ENCODE data around the gene PGF.
A peak's percentile ranks its signal among the peaks of the same experiment; 100 is the strongest.
"Not testable (repeated sequence)": the region's sequence is repeated elsewhere in the genome, so short reads cannot be mapped to it uniquely, and the experiment has no call there.

Gene PGF

DNA sequence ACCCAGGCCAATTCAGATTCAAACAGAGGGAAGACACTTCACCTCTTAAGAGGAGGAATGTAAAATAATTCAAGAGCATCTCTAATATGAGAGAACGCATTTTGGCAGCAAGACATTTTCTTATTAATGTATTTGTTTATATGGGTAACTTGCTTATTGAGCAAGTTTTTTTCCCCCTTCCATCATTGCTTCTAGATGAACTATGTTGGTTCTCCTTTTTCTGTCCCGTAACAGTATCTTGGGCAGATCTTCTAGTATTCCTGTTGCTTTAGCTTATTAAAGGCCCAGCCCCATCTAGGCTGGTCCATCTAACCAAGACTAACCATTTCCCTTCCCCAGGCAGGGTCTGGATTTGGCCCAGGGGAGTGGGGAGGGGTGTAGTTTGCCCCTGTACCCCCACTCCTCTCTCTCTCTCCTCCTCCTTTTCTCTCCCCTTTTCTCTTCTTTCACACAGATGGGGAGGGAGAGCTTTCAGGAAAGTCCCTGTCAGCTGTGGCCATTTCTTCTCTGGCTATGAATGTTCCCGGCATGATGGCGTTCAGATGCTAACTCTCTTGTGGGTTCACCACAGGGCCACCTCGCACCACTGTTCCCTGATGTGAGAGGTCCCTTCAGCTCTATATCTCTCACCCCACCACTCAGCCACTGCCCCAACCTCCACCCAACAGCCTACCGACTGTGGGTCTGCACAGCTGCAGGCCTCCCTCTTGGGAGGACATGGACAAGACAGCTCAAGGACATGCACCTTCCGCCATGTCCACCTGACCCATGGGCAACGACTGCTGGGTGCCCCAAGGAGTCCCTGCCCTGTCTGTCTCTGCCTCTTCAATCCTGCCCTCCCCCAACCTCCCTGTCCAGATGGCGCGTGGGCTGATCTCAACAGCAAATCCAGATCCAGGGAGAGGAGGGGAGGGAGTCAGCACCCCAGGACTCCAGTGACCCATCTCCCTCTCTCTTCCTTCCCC is 16.6 kb downstream of the PGF start:
- DNase-seq, result no peak

DNA sequence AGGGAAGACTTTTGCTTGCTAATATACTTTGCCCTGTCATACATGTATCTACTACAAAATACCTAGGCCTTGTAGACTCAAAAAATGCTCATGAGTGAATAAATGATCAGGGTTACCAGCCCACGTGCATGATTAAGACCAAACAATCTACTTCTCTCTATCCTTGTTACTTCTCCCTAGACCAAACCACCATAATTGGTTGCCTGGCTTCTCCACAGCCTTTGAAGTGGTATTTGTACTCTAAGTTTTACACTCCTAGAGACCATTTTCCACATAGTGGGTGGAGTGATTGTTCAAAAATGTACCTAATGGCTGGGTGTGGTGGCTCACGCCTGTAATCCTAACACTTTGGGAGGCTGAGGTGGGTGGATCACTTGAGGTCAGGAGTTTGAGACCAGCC is 18.2 kb downstream of the PGF start:
- no peak for DNase-seq

DNA sequence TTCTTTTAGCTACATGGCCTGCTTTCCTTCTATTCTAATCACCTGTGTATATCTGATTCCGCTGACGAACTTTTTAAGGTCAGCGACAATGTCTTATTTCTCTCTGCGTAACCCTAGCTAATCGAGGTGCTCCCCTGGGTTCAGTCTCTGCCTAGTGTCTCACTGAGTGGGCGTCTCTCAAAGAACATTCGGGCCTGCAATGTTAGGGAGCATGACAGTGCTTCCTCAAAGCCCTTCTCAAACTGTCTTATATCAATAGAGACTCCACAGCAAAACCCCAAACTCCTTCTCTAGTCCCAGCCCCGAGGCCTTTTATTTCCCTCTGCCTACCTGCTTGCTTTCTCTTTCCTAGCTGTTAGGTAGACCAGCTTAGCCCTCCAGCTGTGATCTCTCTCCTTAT is 18.7 kb downstream of the PGF start:
- DNase-seq, result no peak

DNA sequence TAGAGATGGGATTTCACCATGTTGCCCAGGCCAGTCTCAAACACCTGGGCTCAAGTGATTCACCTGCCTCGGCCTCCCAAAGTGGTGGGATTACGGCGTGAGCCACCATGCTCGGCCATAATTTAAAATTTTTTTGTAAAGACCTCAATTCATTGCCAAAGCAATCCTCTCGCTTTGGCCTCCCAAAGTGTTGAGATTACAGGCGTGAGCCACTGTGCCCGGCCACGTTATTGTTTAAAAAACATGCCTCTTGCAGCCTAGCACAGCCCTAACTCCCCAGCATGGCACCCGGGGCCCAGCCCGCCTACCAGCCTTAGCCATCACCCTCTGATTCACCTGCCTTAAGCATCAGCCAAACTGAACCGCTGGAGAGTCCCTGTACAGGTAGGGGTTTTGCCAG is 19.2 kb downstream of the PGF start:
- no peak for DNase-seq

DNA sequence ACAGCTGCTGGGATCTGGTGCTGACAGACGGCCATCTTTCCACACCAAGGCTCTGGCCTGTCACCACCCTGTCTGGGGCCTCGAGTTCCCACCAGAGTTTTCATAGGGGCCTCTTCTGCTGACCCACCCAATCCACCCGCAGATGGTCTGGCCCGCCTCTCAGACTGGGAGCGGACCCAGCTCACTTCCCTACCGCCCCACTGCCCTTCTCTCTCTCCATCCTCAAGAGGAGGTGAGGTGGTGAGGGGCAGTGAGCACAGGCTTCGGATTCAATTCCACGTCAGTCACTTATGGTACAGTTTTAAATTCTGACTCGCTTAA is 20.1 kb downstream of the PGF start:
- DNase-seq, result no peak

DNA sequence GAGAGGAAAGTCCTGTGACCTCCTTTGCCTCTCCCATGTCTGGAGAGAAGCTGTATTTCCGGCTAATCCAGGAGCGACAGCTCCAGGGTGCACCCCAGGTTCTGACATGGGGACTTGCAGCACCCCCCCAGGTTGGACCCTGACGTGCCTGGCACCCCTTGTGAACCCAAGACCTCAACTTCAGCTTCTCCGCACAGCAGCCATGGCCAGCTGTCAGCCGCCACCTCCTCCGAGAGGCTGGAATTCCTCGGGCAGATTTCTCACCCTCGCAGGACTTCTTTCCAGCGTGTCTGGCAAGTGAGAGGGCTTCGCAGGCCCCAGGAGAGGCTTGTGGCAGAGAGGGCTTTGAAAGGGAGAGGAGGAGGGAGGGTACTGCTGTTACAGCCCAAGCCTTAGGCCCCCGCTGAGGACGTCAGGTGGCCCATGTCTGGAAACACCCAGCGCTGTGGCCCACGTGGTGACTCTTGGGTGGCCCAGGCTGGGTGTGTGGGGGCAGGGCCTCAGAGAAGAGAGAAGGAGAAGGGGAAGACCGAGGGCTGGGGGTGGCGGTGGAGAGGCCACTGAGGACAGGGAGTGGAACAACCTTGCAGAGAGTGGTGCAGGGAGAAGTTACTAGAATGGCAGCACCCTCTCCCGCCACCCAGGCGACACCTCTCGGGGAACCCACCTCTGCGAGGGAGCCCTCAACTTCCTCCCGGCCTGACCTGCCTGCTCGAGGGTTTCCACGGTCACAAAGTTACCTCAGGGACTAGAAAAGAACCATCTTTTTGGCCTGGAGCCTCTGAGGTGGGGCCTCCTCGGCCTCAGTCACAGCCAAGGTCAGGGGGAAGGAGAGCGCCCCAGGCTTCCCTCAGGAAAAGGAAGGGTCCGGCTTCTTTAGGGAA is 20.7 kb downstream of the PGF start:
- DNase-seq, result no peak

DNA sequence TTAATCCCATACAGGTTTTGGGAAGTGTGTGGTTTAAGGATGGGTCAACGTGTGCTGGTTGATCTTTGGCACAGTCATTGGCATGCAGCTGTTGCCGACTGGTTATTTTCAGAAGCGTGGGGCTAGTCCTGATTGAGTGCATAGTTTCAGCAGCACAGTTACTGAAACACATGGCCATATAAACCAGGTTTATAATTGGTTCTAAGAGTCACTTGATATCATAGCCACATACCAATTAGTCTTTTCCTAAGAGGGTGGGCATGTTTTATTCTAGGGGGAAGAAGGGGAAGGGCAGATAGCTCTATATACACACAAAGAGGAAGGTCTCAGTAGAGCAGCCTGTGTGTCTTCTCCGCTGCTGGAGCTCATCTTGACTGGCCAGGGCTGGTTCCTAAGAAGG is 21.4 kb downstream of the PGF start:
- DNase-seq, result no peak

DNA sequence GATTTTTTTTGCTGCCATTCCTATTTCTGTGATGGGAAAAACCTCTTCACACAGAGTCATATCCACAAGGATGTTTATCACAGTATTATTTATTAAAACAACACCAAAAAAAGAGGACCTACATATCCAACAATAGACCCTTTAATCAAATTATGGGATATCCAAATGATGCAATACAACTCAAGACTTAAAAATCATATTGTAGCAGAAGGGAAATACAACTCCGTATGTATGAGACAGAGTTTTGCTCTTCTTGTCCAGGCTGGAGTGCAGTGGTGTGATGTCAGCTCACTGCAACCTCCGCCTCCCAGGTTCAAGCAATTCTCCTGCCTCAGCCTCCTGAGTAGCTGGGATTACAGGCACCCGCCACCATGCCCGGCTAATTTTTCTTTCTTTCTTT is 22.5 kb downstream of the PGF start:
- not testable (repeated sequence) for DNase-seq

DNA sequence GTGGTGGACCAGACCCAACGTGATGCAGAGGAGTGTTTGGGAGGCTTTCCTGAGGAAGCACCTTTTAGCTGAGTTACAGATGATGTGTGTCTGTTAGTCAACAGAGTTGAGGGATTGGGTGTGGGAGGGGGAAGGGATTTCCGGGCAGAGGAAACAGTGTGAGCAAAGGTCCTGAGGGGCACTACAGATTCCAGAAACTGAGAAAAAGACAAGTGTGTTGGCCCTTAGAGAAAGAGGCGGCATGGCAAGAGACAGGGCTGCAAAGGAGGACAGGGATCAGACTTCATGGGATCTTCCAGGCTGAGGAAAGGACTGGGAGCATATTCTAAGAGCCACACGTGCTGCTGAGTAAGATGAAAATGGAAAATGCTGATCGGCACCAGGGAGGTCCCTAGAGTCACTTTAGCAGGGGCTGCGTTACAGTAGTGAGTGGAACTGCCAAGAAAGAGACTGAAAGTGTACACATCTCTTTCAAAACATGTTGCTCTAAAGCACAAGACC is 22.9 kb downstream of the PGF start:
- DNase-seq, result peak; percentile 55

DNA sequence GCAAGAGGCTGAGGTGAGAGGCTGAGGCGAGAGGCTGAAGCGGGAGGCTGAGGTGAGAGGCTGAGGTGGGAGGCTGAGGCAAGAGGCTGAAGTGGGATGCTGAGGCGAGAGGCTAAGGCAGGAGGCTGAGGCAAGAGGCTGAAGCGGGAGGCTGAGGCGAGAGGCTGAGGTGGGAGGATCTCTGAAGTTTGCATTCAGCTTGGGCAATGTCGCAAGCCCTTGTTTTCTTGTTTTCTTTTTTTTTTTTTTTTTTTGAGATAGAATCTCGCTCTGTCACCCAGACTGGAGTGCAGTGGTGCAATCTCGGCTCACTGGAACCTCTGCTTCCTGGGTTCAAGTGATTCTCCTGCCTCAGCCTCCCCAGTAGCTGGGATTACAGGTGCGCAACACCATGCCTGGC is 23.7 kb downstream of the PGF start:
- not testable (repeated sequence) for DNase-seq

DNA sequence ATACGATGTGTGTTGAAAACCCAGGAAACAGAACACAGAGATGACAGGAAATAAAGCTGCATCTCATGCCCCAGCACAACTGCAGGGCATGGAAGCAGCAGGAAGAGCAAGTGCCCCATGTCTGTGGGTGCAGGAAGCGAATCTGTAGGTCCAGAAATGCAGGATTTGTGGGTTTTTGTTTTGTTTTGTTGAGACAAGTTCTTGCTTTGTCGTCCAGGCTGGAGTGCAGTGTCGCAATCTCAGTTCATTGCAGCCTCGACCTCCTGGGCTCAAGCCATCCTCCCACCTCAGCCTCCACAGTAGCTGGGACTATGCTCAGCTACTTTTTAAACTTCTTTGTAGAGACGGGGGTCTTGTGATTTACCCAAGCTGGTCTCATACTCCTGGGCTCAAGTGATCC is 26.2 kb downstream of the PGF start:
- no peak for DNase-seq

DNA sequence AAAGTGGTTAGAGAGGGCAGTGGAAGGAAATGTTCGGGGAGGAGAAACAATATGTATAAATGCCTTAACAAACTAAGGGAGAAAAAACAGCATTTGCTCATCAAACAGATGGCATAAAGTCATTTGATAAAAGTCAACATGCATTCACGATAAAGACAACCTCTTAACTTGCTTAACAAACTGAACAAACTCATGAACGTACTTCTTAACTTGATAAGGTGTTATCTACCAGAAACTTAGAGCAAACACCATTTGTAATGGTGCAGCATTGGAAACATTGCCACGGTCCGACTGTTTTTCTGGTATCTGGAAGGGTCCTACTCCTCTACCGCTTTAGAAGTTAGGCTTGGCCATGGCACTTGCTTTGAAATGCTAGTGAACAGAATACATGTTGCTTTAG is 28.2 kb downstream of the PGF start:
- DNase-seq, result no peak

DNA sequence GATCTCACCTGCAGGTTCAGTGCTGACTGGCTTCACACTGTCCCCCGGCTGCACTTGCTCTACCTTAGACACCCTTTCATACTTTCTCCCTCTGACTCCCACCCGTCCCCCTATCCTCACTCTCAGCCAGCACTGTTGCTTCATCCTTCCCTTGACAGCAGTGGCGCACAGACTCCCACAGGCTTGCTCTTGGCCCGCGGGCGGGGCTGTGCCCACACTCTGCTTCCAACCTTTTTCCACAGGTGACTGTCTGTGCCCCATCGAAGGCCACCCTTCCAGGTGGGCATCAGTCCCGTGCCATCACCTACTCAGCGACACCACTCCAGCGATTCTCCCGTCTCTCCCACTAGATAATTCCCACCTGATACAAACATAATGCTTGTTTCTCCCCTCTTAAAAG is 31.3 kb downstream of the PGF start:
- no peak for DNase-seq

DNA sequence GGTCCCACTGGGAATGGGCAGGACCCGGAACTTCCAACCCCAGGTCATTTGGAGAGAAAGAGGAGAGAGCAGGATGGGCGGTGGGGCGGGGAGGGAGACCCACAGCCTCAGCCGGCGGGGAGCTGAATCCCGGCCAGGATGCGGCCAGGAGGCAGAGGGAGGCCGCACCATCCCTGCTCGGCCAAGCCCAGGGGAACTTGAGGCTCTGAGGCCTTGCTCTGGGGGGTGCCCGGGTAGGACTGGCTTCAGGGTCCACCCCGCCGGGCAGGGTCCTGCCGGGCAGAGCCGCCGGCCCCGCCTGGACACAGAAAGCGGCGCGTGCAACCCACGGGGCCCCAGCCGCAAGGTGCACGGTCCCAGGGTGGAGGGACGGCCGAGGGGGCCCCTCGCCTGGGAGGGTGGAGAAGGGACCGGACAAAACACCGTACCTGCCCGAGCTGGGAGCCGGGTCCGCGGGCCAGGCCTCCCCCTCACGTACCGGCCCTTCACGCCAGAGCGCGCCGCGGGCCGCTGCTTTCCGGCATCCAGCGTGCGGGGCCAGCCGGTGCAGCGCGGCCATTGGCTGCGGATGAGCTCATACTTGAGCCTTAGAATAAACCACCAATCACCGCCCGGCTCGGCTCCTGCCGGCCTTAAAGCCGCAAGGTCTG is 32.5 kb downstream of the PGF start, which contains the start of gene RPS6KL1:
TSS of gene RPS6KL1 (minus strand) at position 509 of the 650 bp plus-strand sequence. CDS start 1,719 bp downstream, outside the sequence.
- DNase-seq, result peak; percentile 66

DNA sequence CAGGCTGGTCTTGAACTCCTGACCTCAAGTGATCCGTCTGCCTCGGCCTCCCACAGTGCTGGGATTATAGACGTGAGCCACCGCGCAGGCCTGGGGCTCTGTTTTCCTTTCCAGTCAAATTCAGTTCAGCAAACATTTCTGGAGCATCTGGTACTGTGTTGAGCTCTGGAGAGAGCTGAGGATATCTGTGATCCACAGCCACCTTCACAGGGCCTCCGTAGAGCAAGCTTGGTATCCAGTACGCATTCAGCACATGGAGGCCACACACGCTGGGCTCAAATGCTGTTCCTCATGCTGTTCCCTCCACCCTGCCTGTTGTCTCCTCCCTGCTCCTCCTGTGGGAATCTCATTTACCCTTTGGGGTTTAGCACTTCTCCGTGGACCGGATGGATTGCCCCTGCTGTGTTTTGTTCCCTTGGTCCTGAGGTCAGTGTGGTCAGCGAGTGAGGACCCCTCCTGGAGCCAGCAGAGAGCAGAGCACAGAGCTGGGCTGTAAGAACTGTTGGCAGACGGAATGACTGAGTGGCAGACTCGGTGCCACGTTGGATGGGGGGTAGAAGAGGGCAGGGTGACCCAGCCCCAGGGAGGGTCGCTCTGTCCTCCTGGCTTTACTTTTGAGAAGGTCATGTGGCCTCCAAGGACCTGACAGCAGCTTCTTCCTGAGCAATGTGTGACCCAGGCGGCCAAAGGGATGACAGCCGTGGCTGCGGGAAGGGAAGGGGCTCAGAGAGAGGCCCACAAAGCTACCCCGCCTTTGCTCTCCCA is 33.2 kb downstream of the PGF start:
- no peak for DNase-seq

DNA sequence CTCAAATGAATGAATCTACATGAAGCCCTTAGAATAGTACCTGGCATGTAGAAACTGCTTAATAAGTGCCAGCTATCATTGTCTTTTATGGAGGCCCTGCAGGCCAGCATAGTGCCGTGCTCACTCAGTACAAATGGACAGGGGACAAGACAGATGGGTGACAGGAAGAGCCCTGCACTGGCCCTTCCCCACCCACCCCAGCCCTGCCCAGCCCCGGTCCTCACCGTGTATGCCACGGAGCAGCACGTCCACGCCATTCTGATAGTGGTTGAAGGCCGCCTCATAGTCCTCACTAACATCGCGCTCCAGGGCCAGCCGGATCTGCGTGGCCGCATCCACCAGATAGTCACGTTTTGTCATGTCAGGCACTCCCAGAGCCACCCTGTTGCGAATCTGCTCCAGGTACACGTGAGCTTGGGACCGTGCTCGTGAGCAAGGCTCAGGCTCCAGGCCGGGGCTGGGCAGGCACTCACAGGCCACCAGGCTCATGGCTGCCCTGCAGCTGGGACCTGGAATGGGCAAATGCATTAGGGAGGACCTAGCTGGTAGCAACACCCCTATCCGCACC is 34.3 kb downstream of the PGF start:
- DNase-seq, result no peak

DNA sequence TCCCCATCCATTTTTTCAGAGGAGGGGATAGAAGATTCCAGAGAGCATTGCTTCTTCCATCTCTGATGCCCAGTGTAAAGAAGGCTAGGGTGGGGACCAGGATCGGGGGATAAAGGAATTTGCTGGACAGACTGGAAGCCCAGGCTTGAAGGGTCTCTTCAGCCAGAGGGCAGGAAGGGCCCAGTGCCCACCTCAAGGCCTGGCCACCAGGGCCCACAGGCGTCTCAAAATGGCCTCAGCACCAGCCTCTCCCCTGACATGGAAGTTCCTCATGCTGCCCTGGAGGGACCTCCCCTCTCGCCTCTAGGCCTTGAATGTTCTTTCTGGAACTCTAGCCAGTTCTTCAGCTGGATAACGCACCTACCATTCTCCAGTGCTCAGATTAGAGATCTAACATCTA is 35.1 kb downstream of the PGF start:
- no peak for DNase-seq

DNA sequence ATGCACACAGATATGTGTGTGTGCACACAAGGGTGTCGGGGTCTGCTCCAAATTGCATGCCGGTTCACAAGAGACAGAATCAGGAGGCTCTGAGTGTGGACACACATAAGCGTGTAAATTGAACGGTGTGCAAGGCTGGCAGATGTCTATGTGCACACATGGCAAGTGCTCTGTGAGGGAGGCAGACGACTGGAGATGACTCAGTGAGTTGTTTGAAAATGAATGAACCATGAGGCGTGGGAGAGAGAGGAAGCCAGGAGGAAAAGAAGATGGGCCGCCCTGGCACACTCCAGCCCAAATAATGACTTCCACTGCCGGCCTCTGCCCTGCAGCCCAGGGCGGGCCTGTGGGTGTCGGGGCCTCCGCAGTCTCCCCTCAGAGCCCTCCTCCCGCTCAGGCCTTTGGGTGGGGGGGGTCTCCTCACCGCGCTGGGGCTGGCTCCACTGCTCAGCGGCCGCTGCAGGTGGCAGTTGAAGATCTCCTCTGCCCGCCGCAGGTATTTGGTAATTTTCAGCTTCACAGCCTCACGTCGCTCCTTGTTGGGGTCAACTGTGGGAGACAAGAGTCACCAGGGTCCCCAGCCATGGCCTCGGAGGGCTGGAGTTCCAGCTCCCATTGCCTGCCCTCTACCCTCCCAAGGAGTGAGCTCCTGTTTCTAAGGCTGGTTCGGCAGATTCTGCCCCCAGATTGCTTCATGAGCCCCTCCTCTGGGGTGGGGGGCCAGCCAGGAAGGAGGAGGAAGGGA is 35.8 kb downstream of the PGF start:
- no peak for DNase-seq

DNA sequence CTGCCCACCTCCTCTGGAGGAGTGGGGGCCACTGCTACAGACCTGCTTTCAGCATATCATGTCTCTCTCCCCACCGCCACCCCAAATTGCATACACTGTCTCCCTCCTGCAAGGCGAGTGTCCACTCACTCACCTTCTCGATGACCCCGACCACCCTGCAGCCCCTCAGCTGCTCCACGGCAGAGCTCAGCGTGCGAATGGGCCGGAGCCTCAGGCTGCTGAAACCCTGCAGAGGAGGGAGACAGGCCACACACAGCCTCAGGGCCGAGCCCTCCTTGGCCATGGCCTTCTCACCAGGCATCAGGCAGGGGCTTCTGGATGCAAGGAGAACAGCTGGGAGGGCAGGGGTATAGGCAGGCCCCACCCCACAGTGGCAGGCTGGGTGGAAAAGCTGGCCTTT is 37.0 kb downstream of the PGF start:
- no peak for DNase-seq

DNA sequence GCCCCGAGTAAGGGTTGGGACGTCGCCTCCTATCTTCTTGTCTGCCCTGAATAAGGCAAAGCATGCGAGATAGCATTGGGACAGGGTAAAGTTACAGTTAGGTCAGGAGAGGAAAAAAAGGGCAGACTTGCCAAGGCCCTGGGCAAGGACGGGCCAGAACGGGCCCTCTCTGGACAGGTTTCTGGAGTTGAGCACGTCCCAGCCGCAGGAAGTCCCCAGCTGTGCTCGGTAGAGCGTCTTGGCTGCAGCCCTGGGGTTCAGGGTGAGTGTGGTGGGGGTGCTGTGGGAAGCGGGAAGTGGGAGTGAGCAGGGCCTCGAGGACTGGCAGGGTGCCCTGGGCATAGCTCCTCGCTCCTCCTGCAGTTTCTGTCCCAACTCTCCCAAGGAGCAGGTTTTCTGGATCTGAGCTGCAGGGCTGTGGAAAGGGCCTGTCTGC is 37.7 kb downstream of the PGF start:
- DNase-seq, result no peak

DNA sequence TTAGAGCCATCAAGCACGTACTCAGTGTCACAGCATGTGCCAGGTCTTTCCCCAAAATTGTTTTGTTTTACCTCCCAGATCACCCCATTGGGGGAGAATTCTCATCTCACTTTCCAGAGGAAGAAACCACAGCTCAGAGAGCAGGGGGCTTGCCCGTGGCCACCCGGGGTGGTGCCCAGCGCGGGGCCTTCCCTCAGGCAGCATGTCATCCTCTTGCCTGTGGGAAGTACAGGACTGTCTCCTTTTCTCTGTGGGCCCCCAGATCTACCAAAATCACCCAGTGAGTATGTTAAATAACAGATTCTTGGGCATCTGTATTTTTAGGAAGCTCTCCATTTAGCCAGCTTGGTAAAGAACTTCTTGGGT is 38.2 kb downstream of the PGF start:
- no peak for DNase-seq
